IPS-18c (cell line): ENCODE data around the gene MTUS2.

Experiments
- H3K4me3 ChIP-seq: 2 replicates; pipeline ENCODE4 v1.7.0; 2013; ENCODE audit warnings: low read depth, mild to moderate bottlenecking, low read length, moderate library complexity; ENCODE audit not compliant: insufficient read depth
- H3K9me3 ChIP-seq: one replicate; pipeline ENCODE4 v1.6.1; 2013; ENCODE audit warnings: mild to moderate bottlenecking, low read length, moderate library complexity; ENCODE audit not compliant: control insufficient read depth, insufficient read depth

Gene MTUS2

DNA sequence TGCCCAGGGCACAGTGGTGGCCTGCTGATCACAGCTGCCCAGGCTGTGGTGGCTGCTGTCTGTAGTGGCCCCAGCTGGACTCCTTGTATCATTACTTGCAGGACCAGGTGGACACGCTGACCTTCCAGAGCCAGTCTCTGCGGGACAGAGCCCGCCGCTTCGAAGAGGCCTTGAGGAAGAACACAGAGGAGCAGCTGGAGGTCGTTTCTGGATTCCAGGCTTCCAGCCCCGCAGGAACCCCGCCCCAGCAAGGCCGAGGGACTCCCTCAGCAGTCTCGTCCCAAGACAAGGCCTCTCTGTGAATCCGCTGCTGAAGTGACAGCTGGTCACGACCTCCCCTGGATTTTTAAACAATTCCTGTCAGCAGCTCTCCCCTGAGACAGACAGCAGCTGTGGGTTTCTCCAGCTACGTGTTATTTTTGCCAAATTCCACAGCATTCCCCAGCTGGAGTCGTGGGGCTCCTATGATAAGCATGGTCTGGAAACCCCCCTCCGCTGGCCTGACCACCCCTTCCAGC is 677.1 kb downstream of the MTUS2 start:
- H3K4me3 ChIP-seq, result no peak overlapping the region
- no peaks in the 10 kb centered on the region for H3K9me3 ChIP-seq

DNA sequence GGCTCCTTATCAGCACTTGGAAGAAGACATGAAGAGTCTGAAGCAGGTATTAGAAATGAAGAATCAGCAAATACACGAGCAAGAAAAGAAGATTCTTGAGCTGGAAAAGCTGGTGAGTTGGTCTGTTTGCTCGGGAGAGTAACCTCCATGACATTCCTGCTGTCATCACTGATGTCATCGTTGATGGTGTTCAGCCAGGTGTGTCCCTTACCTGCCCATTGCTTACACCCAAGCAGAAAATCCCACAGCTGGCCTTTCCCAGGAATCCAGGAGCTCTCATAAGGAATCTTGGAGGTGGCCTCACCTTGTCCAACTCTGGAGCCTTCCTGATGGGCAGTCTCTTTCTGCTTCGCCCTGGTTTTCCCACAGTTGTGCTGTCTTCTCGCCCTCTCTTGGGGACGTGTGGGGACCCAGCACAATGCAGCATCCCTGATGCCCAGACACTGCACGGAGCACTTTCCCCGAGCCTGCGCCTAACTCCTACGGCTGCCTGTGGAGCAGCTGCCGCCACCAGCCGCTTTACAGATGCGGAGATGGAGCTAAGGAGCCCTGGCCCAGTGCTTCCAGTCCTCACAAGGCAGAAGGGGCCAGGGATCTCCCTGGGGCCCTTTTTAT is 678.4 kb downstream of the MTUS2 start:
- Histone ChIP-seq H3K9me3 (no peaks in the 10 kb centered on the region), H3K4me3 (no peak overlapping the region)

DNA sequence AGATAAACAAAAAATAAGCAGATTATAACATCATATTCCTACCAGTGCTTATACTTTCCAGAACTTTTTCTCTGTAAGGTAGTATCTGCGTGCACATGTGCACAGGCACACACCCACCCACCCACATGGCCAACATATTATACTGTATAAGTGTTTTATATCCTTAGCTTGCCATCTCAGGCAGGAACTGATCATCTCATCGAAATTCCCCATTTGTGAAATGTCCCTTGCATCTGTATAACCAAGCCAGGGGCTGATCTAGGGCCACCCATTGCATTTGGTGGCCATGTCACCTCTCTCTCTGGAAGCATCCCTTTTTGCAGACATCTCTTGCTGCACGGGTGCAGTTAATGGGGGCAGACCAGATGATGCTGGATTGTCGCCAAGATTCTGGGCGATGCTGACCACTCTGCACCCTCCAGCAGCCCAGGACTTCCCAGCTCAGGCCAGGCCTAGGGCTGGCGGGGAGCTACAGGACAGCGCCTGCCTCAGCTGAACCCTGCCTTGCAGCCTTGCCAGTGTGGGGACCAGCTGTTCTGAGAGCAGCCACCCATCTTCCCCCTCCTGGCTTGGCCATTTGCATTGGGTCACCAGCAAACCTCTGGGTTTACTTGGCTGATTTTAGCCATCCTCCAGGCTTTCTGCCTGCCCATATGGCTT is 679.5 kb downstream of the MTUS2 start:
- Histone ChIP-seq H3K9me3 (no peaks in the 10 kb centered on the region), H3K4me3 (no peak overlapping the region)

DNA sequence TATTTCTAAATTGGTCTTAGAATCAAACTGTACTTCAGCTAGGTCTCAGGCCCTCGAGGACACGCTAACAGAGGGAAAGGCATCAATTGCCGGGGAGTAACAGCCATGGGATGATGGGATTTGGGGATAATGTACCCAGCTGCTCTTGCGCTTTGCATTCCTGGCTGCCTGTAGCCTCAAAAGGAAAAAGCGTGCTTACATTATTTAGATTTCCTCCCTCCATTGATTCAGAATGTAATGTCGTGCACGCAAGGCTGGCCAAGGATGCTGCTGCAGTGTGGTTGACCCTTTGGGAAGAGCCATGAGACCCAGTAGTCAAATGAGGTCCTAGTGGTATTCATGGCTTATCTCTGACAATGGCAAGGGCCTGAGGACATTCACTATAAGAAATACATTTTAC is 680.2 kb downstream of the MTUS2 start:
- Histone ChIP-seq H3K9me3 (no peaks in the 10 kb centered on the region), H3K4me3 (no peak overlapping the region)

DNA sequence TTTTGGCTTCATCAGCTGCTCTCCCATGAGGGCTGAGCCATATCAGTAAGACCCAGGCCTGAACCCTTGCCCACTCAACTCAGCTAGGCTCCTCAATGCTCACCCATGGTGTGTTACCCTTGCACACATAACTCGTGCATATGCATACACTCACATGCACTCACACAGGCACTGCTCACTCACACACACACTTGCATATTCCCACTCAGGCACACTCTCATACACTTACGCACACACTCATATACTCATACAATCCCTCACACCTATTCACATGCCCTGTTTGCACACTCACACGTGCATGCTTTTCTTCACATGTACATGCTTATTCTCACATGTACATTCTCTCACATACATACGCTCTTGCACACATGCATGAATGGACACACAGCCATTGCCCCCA is 681.5 kb downstream of the MTUS2 start:
- no peaks in the 10 kb centered on the region for H3K9me3 ChIP-seq
- no peak overlapping the region for H3K4me3 ChIP-seq

DNA sequence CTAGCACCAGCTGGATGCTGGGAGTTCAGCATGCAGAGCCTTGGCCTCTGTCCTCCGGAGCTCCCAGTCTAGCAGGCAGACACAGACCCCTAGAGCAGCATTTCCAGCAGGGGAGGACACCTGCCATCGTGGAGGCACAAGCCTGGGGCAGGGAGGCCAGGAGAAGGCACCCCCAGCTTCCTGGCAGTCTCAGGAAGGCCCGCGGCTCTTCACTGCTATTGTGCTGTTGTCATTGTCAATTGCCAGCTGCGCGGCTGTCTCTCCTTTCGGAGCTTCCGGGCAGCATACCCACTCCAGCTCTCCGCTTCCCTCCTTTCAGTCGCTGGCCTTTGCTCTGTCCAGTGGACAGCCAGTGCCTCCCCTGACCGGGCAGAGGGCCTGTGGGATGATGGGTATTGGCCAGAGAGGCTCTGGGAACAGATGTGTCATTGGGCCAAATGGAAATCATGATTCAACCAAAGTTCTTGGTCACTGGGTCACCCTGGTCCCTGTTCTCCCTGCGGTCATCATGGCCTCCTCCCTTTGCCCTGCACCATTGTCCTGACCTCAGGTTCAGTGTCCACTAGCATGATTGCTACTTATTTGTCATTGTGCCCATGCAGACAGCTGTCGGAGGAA is 682.4 kb downstream of the MTUS2 start:
- no peaks in the 10 kb centered on the region for H3K9me3 ChIP-seq
- H3K4me3 ChIP-seq, result peak overlapping the region; percentile 32; the same call in 1 of the 2 replicates

DNA sequence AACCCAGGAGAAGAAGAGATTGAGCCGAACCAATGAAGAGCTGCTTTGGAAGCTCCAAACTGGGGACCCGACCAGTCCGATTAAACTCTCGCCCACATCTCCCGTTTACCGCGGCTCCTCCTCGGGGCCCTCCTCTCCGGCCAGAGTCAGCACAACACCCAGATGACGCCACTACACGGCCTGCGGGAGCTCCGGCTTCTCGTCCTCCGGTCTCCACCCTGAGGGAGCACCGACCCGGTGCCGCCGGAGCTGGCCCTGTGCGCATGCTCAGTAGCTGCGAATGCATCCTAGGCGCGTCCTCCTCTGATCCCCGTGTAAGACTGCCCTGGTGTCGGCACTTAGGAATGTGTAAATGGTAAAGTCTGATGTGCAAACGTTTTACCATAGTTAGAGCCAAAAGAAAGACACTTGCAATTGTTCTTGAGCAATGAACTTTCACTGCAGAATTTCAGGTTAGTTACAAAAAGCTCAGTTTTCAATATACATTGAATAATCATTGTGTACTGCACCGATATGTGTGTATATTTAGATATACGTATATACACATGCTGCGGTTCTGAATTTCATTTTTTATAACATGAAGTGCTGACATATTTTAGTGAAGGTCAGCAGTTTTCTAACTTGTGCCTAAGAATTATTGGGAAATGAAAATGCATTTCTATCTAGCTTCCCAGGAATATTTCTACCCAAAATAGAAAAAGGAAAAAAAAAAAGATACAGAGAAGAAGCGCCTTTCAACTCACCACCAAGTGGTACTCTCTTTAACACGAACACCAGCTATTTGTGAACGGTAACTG is 683.1 kb downstream of the MTUS2 start:
- peak overlapping the region; percentile 32 for H3K4me3 ChIP-seq
- H3K9me3 ChIP-seq, result no peaks in the 10 kb centered on the region

DNA sequence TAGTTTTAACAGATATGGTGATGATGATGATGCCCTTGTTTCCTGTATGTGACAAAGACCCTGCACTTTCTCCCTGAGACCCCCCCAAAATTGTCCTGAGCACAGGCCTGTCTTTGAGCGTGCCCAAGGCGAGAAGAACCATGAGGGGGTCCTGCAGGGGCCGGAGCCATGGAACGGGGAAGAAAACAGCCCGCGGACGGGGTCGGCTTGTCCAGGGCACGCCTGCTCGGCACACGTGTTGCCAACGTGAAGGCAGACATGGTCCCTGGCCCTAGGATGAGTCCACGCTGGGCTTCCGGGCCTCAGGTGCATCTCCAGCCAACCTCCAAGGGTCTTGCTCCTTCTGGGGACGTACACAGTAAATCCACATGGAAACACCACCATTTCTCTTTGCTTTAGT is 684.6 kb downstream of the MTUS2 start:
- H3K4me3 ChIP-seq, result no peak overlapping the region
- H3K9me3 ChIP-seq, result no peaks in the 10 kb centered on the region

DNA sequence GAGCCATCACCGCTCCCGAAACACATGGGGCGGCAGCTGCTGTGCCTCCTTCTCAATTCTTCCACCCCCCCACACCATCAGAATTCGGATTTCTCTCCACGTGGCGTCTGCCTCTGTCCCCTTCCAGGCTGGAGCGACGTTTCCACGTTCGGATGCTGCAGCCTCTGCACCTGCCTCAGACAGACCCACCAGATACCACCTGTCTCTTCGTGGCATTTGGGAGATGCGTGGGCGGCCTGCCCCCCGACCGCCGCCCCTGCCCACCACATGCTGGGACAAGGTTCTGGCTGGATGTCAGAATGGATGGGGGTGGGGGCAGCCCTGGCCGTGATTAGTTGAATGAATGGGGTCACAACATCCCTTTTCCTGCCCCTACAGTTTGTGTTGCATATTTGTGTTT is 685.4 kb downstream of the MTUS2 start:
- Histone ChIP-seq H3K9me3 (no peaks in the 10 kb centered on the region), H3K4me3 (no peak overlapping the region)

DNA sequence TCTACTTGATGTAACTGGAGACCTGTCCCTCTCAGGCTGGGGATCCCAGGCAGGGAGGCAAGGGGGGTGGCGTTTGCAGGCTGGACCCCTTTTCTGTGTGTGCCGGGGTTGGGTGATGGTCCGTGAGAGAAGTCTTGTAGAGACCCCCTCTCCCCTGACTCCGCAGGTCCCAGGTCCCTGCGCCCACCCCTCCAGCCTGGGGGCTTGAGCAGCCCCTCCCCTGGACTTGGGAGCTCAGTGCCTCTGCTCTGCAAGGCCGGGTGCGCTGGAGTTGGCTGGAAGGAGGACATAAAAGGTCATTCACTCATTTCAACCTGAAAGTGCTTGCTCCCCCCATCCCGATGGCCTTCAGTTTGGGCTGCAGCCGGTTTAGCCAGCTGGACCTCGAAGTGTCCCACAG is 685.8 kb downstream of the MTUS2 start:
- no peaks in the 10 kb centered on the region for H3K9me3 ChIP-seq
- no peak overlapping the region for H3K4me3 ChIP-seq

DNA sequence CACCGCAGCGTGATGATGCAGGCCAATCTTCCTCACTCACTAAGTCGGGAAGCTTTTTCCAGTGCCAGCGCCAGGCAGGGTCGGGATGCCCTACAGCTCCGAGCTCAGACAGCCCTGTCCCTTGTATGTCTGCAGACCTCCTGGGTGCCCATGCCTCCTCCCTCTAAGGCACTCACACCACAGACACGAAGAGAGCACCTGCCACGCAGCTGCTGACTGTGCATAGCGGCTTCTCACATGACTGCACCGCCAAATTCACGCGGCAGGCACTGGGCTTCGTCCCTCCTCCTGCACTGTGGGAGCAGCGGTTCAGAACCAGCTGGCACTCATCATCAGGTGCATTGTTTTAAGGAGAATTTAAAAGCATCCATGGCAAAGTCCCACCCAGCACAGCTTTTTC is 687.2 kb downstream of the MTUS2 start:
- H3K9me3 ChIP-seq, result no peaks in the 10 kb centered on the region
- no peak overlapping the region for H3K4me3 ChIP-seq

DNA sequence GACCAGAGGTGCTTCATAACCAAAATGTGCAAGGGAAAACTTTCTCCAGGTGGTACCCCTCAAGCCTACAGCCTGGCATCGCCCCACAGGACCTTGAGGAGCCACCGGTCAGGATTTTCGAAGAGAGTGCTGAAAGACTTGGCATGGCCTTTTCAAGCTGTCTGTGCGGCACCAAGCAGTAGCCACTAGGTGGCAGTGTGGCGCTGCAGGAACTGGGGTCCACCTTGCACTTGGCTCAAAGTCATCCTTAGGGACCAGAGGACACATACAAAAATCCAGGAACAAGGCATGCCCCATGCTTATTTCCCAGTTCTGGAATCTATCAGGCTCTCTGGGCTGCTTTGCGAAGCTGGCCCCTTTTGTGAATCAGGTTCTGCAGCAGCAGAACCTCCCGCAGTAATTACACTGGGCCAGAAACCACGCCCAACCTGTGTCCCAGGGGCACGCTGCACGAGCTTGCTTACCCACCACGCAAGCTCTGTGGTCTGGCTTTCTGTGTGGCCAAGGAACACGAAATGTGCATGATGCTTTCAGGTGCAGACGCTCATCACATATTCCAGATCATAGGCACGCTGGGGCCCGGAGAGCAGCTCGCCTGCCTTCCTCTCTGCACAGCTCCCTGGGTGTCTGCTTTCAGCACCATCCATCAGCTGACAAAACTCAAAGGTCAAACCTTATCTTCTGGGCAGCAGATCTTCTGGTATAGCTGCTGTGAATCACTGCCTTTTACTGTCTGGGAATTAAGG is 688.2 kb downstream of the MTUS2 start:
- Histone ChIP-seq H3K9me3 (no peaks in the 10 kb centered on the region), H3K4me3 (no peak overlapping the region)

DNA sequence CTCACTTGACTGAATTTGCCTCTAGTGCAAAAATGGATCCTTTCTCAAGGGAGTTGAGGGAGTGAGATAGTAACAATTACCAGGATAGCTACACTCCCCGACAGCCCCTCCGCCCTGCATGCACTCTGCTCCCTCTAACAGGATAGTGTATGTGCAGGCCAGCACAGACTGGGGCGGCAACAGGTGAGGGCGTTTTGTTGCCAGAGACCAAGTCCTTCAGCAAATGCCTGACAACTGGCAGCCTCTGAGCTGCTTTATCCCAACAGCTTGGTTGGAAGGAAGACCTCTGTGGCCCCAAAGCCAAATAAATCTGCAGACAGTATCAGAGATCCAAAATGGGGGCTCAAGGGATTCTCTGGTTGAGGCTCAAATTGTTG is 688.7 kb downstream of the MTUS2 start:
- H3K4me3 ChIP-seq, result no peak overlapping the region
- no peaks in the 10 kb centered on the region for H3K9me3 ChIP-seq

DNA sequence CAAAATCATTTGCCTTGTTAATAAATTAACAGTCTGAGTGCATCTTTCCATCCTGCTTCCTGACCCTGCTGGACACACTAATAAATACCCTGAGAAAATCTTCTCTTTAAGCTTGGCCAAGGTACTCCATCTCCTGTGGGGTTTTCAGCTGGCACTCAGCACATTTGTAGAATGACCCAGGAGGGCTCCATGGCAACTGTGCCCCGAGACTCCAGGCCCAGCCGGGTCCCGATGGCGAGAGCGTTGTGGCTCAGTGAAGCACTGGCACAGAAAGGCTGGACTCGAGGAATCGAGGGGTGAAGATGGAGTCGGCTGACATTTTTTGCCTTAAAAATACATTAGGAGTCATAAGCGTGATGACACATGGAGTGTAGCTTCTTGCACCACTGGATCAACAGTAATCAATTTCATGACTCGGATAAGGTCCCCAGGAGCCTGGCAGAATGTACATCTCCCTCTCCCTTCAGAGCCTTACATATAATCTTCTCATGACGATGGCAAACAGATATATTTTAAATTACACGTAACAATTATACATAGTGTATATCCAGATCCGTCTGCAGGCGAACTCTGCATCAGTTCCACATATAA is 690.0 kb downstream of the MTUS2 start:
- Histone ChIP-seq H3K4me3 (no peak overlapping the region), H3K9me3 (no peaks in the 10 kb centered on the region)

DNA sequence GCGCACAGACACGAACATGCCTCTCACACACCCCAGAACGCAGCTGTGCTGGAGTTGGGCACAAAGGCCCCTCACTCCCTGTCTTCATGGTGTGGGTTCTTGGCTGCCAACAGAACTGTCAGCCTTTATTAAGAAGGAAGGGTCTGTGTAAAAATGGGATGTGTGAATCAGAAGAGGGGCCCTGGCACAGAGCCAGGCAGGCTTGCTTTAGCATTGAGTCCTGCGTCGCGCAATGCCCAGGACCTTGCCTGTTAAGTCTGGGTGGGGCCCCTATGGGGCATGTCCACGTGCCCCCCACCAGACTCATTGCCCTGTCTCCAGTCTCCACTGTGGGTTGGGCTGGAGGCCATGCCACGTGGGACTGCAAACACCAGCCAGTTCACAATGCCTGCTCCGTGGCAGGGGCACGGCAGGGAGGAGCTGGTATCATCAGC is 690.5 kb downstream of the MTUS2 start:
- Histone ChIP-seq H3K9me3 (no peaks in the 10 kb centered on the region), H3K4me3 (no peak overlapping the region)

DNA sequence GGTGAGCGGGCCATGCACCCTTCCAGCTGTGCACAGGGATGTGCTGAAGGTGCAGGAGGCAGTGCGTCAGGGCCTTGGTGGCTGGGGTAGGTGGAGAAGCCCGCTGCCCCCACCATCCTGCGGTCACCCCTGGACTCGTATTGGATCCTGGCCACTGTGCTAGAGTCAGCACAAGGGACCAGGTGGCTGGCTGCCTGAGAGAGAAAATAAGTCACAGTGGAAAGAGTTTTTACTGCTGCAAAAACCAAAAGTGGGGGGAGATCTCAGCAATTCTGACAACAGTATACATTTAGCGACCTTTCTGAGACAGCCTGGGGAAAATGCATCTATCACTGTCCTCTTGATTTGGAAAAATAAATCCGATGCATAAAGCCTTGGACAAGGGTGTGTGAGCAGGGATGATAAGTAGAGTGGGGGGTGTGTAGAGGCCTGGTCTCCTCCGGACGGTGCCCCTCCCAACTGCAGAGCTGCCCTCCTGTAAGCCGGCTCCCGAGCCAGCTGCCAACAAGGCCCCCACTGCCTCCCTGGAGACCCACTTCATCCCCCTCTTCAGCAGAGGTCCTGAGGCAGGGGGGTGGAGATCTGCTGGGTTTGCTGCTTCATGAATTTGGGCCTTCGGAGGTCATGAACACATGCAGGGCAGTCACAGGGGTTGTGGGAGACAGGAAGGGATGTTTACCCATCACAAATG is 691.1 kb downstream of the MTUS2 start:
- H3K9me3 ChIP-seq, result no peaks in the 10 kb centered on the region

More for the DNA sequence above, 691.1 kb downstream of the MTUS2 start:
- H3K4me3 ChIP-seq, result no peak overlapping the region
